ENCODE measurements around the gene KCTD13. TPM values are rescaled to one million over a fixed set of nuclear protein-coding genes. Genes with fewer than 3 reads are reported as not detected.

Gene KCTD13
- total RNA-seq, 1 experiment from 2014 or later, result 18.5 TPM

- Mint-ChIP-seq H3K4me1 (peaks cover 18% of the 10 kb centered on the region), H3K27me3 (ENCODE audit: low read depth) (no peaks in the 10 kb centered on the region; the same call in 1 of the 2 replicates), H3K27ac (peak overlapping the region; percentile 97; the same call in 1 of the 2 replicates), H3K36me3 (no peaks in the 10 kb centered on the region; the same call in 1 of the 2 replicates), H3K4me3 (peak overlapping the region; percentile 93), H3K9me3 (no peaks in the 10 kb centered on the region)
- TF ChIP-seq ATF1 (CRISPR knock-in tag; IDR thresholded peaks at IDR 0.05) (no peak), ZNF423 (CRISPR knock-in tag; IDR thresholded peaks at IDR 0.05) (no peak), TP53 (CRISPR knock-in tag; IDR thresholded peaks at IDR 0.05) (no peak), CREM (CRISPR knock-in tag; IDR thresholded peaks at IDR 0.05) (no peak), FOXK1 (CRISPR knock-in tag; IDR thresholded peaks at IDR 0.05) (no peak), JAZF1 (CRISPR knock-in tag; IDR thresholded peaks at IDR 0.05) (no peak), ZMAT4 (CRISPR knock-in tag; IDR thresholded peaks at IDR 0.05) (no peak), PREB (CRISPR knock-in tag; IDR thresholded peaks at IDR 0.05; ENCODE audit: borderline replicate concordance) (no peak), ZNF121 (CRISPR knock-in tag; IDR thresholded peaks at IDR 0.05) (no peak), IRF1 (CRISPR knock-in tag; IDR thresholded peaks at IDR 0.05) (no peak), NR3C1 (CRISPR knock-in tag; conservative IDR thresholded peaks at IDR 0.05; ENCODE audit: low read depth) (no peak)
- TF ChIP-seq, protein P1, sequence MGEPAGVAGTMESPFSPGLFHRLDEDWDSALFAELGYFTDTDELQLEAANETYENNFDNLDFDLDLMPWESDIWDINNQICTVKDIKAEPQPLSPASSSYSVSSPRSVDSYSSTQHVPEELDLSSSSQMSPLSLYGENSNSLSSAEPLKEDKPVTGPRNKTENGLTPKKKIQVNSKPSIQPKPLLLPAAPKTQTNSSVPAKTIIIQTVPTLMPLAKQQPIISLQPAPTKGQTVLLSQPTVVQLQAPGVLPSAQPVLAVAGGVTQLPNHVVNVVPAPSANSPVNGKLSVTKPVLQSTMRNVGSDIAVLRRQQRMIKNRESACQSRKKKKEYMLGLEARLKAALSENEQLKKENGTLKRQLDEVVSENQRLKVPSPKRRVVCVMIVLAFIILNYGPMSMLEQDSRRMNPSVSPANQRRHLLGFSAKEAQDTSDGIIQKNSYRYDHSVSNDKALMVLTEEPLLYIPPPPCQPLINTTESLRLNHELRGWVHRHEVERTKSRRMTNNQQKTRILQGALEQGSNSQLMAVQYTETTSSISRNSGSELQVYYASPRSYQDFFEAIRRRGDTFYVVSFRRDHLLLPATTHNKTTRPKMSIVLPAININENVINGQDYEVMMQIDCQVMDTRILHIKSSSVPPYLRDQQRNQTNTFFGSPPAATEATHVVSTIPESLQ (CRISPR knock-in tag; IDR thresholded peaks at IDR 0.05), result no peak
- TF ChIP-seq, protein P2, sequence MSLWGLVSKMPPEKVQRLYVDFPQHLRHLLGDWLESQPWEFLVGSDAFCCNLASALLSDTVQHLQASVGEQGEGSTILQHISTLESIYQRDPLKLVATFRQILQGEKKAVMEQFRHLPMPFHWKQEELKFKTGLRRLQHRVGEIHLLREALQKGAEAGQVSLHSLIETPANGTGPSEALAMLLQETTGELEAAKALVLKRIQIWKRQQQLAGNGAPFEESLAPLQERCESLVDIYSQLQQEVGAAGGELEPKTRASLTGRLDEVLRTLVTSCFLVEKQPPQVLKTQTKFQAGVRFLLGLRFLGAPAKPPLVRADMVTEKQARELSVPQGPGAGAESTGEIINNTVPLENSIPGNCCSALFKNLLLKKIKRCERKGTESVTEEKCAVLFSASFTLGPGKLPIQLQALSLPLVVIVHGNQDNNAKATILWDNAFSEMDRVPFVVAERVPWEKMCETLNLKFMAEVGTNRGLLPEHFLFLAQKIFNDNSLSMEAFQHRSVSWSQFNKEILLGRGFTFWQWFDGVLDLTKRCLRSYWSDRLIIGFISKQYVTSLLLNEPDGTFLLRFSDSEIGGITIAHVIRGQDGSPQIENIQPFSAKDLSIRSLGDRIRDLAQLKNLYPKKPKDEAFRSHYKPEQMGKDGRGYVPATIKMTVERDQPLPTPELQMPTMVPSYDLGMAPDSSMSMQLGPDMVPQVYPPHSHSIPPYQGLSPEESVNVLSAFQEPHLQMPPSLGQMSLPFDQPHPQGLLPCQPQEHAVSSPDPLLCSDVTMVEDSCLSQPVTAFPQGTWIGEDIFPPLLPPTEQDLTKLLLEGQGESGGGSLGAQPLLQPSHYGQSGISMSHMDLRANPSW (CRISPR knock-in tag; conservative IDR thresholded peaks at IDR 0.05; ENCODE audit: low read depth), result no peak
- TF ChIP-seq, protein P3, sequence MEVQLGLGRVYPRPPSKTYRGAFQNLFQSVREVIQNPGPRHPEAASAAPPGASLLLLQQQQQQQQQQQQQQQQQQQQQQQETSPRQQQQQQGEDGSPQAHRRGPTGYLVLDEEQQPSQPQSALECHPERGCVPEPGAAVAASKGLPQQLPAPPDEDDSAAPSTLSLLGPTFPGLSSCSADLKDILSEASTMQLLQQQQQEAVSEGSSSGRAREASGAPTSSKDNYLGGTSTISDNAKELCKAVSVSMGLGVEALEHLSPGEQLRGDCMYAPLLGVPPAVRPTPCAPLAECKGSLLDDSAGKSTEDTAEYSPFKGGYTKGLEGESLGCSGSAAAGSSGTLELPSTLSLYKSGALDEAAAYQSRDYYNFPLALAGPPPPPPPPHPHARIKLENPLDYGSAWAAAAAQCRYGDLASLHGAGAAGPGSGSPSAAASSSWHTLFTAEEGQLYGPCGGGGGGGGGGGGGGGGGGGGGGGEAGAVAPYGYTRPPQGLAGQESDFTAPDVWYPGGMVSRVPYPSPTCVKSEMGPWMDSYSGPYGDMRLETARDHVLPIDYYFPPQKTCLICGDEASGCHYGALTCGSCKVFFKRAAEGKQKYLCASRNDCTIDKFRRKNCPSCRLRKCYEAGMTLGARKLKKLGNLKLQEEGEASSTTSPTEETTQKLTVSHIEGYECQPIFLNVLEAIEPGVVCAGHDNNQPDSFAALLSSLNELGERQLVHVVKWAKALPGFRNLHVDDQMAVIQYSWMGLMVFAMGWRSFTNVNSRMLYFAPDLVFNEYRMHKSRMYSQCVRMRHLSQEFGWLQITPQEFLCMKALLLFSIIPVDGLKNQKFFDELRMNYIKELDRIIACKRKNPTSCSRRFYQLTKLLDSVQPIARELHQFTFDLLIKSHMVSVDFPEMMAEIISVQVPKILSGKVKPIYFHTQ (CRISPR knock-in tag; IDR thresholded peaks at IDR 0.05), result no peak
- ChIA-PET POLR2A (interaction anchor here (0.6 to 2.5 kb wide), 8 partner anchors 15 to 94 kb away, joined by 4 to 14 read pairs (median 6); partner anchors contain the start of genes ASPHD1, SEZ6L2, TAOK2 and TMEM219), CTCF (interaction anchor here (0.6 to 1.8 kb wide), 9 partner anchors 15 to 255 kb away, joined by 3 to 16 read pairs (median 6); partner anchors contain the start of genes TLCD3B and TMEM219)
- no peak for DNase-seq (ENCODE audit: low spot score)
- ATAC-seq, result no peak
These were observed 1.3 kb upstream of the KCTD13 start for GRCh38 chr16:29927070-29927905.

All from WTC11 (cell line).